DOHH2 (cell line): Measurements from ENCODE around the gene P4HB.

Source experiments
- H3F3A ChIP-seq: fragments of 200-600 bp; sonication (generic), shearing (Covaris generic); 2 replicates; pipeline ENCODE4 v1.6.0; 2016; ENCODE audit warnings: antibody characterized with exemption, mild to moderate bottlenecking; ENCODE audit not compliant: control insufficient read depth, insufficient read depth
- H3K27ac ChIP-seq: fragments of 200-600 bp; sonication (generic); 2 replicates; pipeline ENCODE4 v1.5.1; 2014; ENCODE audit warnings: low read depth, mild to moderate bottlenecking, low read length, moderate library complexity
- H3K27me3 ChIP-seq: fragments of 200-600 bp; sonication (generic); 2 replicates; pipeline ENCODE4 v1.6.1; 2014; ENCODE audit warnings: mild to moderate bottlenecking, low read length, mixed read lengths; ENCODE audit not compliant: control insufficient read depth
- H3K36me3 ChIP-seq: fragments of 200-600 bp; sonication (generic); 2 replicates; pipeline ENCODE4 v1.6.1; 2014; ENCODE audit warnings: mild to moderate bottlenecking, low read length, moderate library complexity, mixed read lengths; ENCODE audit not compliant: control insufficient read depth
- H3K4me1 ChIP-seq: fragments of 200-600 bp; sonication (generic); 2 replicates; pipeline ENCODE4 v1.6.1; 2014; ENCODE audit warnings: mild to moderate bottlenecking, low read length, mixed read lengths; ENCODE audit not compliant: control insufficient read depth
- H3K4me2 ChIP-seq: fragments of 200-600 bp; sonication (generic); 2 replicates; pipeline ENCODE4 v1.6.0; 2014; ENCODE audit warnings: mild to moderate bottlenecking, low read length, moderate library complexity
- H3K4me3 ChIP-seq: fragments of 200-600 bp; sonication (generic); 2 replicates; pipeline ENCODE4 v1.5.1; 2014; ENCODE audit warnings: mild to moderate bottlenecking, low read length, mixed read lengths
- H3K79me2 ChIP-seq: fragments of 200-600 bp; sonication (generic); 2 replicates; pipeline ENCODE4 v1.6.1; 2014; ENCODE audit warnings: mild to moderate bottlenecking, low read length, mixed read lengths; ENCODE audit not compliant: control insufficient read depth
- H3K9me2 ChIP-seq: fragments of 200-600 bp; sonication (generic); replicated peaks from 2 replicates; pipeline ENCODE4 v1.6.1; 2014; ENCODE audit warnings: mild to moderate bottlenecking, low read length, mixed read lengths; ENCODE audit not compliant: control insufficient read depth
- H3K9me3 ChIP-seq: fragments of 200-600 bp; sonication (generic); 2 replicates; pipeline ENCODE4 v1.6.1; 2014; ENCODE audit warnings: antibody characterized with exemption, low read length, mixed read lengths; ENCODE audit not compliant: control insufficient read depth, insufficient read depth
- H4K20me1 ChIP-seq: fragments of 200-600 bp; sonication (generic); 2 replicates; pipeline ENCODE4 v1.6.0; 2014; ENCODE audit warnings: low read depth, mild to moderate bottlenecking, antibody characterized with exemption, low read length, moderate library complexity; ENCODE audit not compliant: control insufficient read depth, insufficient read depth
- EZH2phosphoT487 ChIP-seq: fragments of 200-600 bp; sonication (generic); IDR thresholded peaks from 2 replicates; pipeline ENCODE4 v1.6.1; 2017; ENCODE audit warnings: borderline replicate concordance, mild to moderate bottlenecking, antibody characterized with exemption, low read length, moderate library complexity, mixed read lengths
- TF ChIP-seq, protein P1 (sequence below): fragments of 200-600 bp; sonication (generic); IDR thresholded peaks from one replicate; pipeline ENCODE4 v1.5.1; 2014; ENCODE audit warnings: antibody characterized with exemption, mild to moderate bottlenecking, low read depth, low read length; ENCODE audit not compliant: poor library complexity, severe bottlenecking

Gene P4HB

DNA sequence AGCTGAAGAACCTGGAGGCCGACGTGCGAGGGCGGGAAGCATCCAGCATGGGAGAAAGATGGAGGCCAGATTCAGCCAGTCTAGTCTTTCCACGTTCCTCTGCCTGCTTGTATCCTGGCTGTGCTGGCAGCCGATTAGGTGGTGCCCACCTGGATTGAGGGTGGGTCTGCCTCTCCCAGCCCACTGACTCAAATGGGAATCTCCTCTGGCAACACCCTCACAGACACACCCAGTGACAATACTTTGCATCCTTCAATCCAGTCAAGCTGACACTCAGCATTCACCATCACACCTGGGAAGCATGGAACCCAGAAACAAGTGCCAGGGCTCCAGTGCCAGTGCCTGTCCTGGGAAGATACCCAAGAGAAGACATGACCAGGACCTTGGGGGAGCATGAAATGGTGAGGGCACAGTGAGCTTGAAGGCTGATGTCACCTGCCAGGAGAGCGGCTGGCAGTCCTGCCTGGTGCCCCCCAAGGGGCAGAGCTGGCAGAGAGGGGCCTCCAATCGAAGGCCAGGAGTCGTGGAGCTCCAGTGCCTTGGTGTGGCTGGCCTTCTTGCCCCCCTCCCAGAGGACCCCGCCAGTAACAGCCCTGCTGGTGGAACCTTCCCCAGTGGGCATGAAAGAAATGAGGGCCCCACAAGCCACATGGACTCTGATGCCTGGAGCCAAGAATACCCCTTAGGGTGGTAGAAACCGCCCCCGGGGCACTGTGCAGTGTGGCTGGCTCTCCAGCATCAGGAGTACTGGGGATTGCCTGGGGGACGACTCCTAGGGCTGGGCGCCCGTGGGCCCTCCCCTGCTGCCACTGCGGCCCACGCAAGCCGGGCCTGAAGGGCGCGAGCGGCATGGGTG lies 41.1 kb upstream of the P4HB start:
- TF ChIP-seq EZH2phosphoT487 = no peak
- TF ChIP-seq, protein P1, sequence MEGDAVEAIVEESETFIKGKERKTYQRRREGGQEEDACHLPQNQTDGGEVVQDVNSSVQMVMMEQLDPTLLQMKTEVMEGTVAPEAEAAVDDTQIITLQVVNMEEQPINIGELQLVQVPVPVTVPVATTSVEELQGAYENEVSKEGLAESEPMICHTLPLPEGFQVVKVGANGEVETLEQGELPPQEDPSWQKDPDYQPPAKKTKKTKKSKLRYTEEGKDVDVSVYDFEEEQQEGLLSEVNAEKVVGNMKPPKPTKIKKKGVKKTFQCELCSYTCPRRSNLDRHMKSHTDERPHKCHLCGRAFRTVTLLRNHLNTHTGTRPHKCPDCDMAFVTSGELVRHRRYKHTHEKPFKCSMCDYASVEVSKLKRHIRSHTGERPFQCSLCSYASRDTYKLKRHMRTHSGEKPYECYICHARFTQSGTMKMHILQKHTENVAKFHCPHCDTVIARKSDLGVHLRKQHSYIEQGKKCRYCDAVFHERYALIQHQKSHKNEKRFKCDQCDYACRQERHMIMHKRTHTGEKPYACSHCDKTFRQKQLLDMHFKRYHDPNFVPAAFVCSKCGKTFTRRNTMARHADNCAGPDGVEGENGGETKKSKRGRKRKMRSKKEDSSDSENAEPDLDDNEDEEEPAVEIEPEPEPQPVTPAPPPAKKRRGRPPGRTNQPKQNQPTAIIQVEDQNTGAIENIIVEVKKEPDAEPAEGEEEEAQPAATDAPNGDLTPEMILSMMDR = no peak
- H3K27ac ChIP-seq = no peak overlapping the region
- no peaks in the 10 kb centered on the region for H3K9me3 ChIP-seq
- peaks cover 4% of the 10 kb centered on the region; the same call in 1 of the 2 replicates for H4K20me1 ChIP-seq
- no peaks in the 10 kb centered on the region for H3F3A ChIP-seq
- no peak overlapping the region for H3K4me2 ChIP-seq
- H3K4me1 ChIP-seq = no peaks in the 10 kb centered on the region; the same call in 1 of the 2 replicates
- no peaks in the 10 kb centered on the region for H3K9me2 ChIP-seq
- H3K4me3 ChIP-seq = no peak overlapping the region
- no peaks in the 10 kb centered on the region for H3K79me2 ChIP-seq
- H3K36me3 ChIP-seq = peaks cover 45% of the 10 kb centered on the region
- peaks cover 2% of the 10 kb centered on the region for H3K27me3 ChIP-seq

DNA sequence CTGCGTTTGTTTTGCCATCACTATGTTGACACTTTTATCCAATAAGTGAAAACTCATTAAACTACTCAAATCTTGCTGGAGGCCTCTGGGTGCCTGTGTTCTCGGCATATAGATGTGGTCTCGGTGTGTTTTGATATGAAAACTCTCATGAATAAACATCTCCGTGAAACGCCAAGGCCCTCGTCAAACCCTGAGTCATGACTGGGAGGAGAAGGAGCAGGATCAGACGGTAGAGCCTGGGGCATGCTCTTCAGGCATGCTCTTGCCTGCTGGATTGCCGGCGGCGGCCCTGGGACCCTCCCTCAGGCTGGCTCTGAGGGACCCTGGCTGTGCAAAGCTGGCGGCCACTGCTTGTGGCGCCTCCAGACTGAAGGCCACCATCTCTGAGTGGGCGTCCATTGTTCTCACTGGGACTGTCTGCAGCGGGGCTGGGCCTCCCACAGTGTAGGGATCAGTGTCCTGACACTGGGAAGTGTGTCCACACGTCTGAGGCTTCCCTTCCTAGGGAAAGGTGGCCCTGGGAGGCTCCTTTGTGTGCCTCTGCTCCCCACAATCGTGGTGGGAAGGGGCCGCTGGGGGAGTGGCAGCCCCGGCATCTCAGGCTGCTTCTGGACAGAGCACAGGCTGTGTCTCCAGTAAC lies 40.0 kb upstream of the P4HB start:
- no peaks in the 10 kb centered on the region for H3F3A ChIP-seq
- H4K20me1 ChIP-seq = peaks cover 4% of the 10 kb centered on the region; the same call in 1 of the 2 replicates
- no peaks in the 10 kb centered on the region for H3K9me3 ChIP-seq
- no peak overlapping the region for H3K27ac ChIP-seq
- no peaks in the 10 kb centered on the region for H3K9me2 ChIP-seq
- no peak overlapping the region for H3K4me2 ChIP-seq
- H3K4me3 ChIP-seq = no peak overlapping the region
- no peak for TF ChIP-seq EZH2phosphoT487
- TF ChIP-seq, protein P1 = no peak
- H3K27me3 ChIP-seq = peaks cover 2% of the 10 kb centered on the region
- H3K79me2 ChIP-seq = peaks cover 2% of the 10 kb centered on the region
- no peaks in the 10 kb centered on the region; the same call in 1 of the 2 replicates for H3K4me1 ChIP-seq
- peaks cover 49% of the 10 kb centered on the region for H3K36me3 ChIP-seq

DNA sequence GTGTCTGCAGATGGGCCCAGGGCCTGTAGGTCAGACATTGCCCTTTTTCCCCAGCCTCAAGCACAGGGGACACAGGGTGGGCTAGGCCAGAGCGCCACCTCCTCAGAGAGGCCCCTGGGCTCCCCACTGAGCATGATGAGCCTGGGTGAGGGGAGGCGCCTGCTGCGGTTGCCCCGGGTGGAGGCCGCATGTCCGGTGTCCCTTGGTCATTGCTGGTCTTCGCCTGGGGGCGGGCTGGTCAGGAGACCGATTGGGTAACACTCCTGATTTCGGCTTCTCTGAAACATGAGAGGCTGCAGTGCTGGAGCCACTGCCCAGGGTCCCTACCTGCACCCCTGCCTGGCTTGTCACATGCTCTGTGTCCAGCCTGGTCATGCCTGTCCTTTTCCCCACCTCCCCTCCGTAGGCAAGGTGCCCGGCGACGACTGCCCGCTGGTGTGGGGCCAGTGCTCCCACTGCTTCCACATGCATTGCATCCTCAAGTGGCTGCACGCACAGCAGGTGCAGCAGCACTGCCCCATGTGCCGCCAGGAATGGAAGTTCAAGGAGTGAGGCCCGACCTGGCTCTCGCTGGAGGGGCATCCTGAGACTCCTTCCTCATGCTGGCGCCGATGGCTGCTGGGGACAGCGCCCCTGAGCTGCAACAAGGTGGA lies 39.3 kb upstream of the P4HB start:
- peaks cover 4% of the 10 kb centered on the region; the same call in 1 of the 2 replicates for H4K20me1 ChIP-seq
- peaks cover 6% of the 10 kb centered on the region for H3K79me2 ChIP-seq
- H3K27ac ChIP-seq = no peak overlapping the region
- H3K4me1 ChIP-seq = peaks cover under 1% of the 10 kb centered on the region
- peaks cover 2% of the 10 kb centered on the region for H3K27me3 ChIP-seq
- H3K4me3 ChIP-seq = no peak overlapping the region
- no peak for TF ChIP-seq EZH2phosphoT487
- TF ChIP-seq, protein P1 = no peak
- no peaks in the 10 kb centered on the region for H3K9me2 ChIP-seq
- no peak overlapping the region for H3K4me2 ChIP-seq
- no peaks in the 10 kb centered on the region for H3F3A ChIP-seq
- H3K9me3 ChIP-seq = no peaks in the 10 kb centered on the region
- peaks cover 48% of the 10 kb centered on the region for H3K36me3 ChIP-seq
